ENCODE measurements around the gene UPK3A. TPM values are rescaled to one million over a fixed set of nuclear protein-coding genes. Genes with fewer than 3 reads are reported as not detected.
A peak's percentile ranks its signal among the peaks of the same experiment; 100 is the strongest.

UPK3A gene
- polyA plus RNA-seq, 1 donor from 2014 or later = not detected

- Histone ChIP-seq H3K9me2 (ENCODE audit: insufficient read depth, low read length) (no peaks in the 10 kb centered on the region), H3K27me3 (ENCODE audit: insufficient read depth, low read depth, low read length) (no peaks in the 10 kb centered on the region), H3K9ac (ENCODE audit: low read length) (no peak overlapping the region), H4K20me1 (ENCODE audit: insufficient read depth) (no peaks in the 10 kb centered on the region), H3F3A (ENCODE audit: insufficient read depth, low read length, poor library complexity, severe bottlenecking) (no peaks in the 10 kb centered on the region), H3K27ac (ENCODE audit: low read length) (no peak overlapping the region), H3K79me2 (replicated peaks; ENCODE audit: insufficient read depth, low read length) (peaks cover 3% of the 10 kb centered on the region), H2AFZ (ENCODE audit: low read depth, low read length) (no peak overlapping the region), H3K4me2 (ENCODE audit: low read length) (no peak overlapping the region), H3K36me3 (ENCODE audit: insufficient read depth, low read length) (no peaks in the 10 kb centered on the region), H3K9me3 (ENCODE audit: low read length) (no peaks in the 10 kb centered on the region), H3K4me3 (ENCODE audit: low read length) (no peak overlapping the region)
- TF ChIP-seq POLR2AphosphoS5 (IDR thresholded peaks at IDR 0.05) (no peak), MXI1 (conservative IDR thresholded peaks at IDR 0.05; ENCODE audit: poor library complexity, severe bottlenecking) (no peak), EP300 (conservative IDR thresholded peaks at IDR 0.05; ENCODE audit: poor library complexity, severe bottlenecking) (no peak), SMC3 (conservative IDR thresholded peaks at IDR 0.05; ENCODE audit: poor library complexity) (no peak), RAD21 (conservative IDR thresholded peaks at IDR 0.05) (no peak), EZH2 (IDR thresholded peaks at IDR 0.05; ENCODE audit: borderline replicate concordance, insufficient read depth, low read length, poor library complexity, severe bottlenecking) (no peak), TAF1 (IDR thresholded peaks at IDR 0.05; ENCODE audit: low read depth) (no peak)
- TF ChIP-seq, protein P1, sequence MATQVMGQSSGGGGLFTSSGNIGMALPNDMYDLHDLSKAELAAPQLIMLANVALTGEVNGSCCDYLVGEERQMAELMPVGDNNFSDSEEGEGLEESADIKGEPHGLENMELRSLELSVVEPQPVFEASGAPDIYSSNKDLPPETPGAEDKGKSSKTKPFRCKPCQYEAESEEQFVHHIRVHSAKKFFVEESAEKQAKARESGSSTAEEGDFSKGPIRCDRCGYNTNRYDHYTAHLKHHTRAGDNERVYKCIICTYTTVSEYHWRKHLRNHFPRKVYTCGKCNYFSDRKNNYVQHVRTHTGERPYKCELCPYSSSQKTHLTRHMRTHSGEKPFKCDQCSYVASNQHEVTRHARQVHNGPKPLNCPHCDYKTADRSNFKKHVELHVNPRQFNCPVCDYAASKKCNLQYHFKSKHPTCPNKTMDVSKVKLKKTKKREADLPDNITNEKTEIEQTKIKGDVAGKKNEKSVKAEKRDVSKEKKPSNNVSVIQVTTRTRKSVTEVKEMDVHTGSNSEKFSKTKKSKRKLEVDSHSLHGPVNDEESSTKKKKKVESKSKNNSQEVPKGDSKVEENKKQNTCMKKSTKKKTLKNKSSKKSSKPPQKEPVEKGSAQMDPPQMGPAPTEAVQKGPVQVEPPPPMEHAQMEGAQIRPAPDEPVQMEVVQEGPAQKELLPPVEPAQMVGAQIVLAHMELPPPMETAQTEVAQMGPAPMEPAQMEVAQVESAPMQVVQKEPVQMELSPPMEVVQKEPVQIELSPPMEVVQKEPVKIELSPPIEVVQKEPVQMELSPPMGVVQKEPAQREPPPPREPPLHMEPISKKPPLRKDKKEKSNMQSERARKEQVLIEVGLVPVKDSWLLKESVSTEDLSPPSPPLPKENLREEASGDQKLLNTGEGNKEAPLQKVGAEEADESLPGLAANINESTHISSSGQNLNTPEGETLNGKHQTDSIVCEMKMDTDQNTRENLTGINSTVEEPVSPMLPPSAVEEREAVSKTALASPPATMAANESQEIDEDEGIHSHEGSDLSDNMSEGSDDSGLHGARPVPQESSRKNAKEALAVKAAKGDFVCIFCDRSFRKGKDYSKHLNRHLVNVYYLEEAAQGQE (IDR thresholded peaks at IDR 0.05; ENCODE audit: borderline replicate concordance) = no peak
- TF ChIP-seq, protein P2, sequence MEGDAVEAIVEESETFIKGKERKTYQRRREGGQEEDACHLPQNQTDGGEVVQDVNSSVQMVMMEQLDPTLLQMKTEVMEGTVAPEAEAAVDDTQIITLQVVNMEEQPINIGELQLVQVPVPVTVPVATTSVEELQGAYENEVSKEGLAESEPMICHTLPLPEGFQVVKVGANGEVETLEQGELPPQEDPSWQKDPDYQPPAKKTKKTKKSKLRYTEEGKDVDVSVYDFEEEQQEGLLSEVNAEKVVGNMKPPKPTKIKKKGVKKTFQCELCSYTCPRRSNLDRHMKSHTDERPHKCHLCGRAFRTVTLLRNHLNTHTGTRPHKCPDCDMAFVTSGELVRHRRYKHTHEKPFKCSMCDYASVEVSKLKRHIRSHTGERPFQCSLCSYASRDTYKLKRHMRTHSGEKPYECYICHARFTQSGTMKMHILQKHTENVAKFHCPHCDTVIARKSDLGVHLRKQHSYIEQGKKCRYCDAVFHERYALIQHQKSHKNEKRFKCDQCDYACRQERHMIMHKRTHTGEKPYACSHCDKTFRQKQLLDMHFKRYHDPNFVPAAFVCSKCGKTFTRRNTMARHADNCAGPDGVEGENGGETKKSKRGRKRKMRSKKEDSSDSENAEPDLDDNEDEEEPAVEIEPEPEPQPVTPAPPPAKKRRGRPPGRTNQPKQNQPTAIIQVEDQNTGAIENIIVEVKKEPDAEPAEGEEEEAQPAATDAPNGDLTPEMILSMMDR (IDR thresholded peaks at IDR 0.05; ENCODE audit: poor library complexity, severe bottlenecking) = no peak
Measured at GRCh38 chr22:45308391-45308956, 23.7 kb downstream of the UPK3A start.

- no peaks in the 10 kb centered on the region for H3K27me3 ChIP-seq (ENCODE audit: insufficient read depth, low read depth, low read length)
- H3K9me2 ChIP-seq (ENCODE audit: insufficient read depth, low read length) = no peaks in the 10 kb centered on the region
- no peaks in the 10 kb centered on the region for H3K9me3 ChIP-seq (ENCODE audit: low read length)
- H2AFZ ChIP-seq (ENCODE audit: low read depth, low read length) = peak overlapping the region; percentile 97
- TF ChIP-seq POLR2AphosphoS5 (IDR thresholded peaks at IDR 0.05) (no peak), SMC3 (conservative IDR thresholded peaks at IDR 0.05; ENCODE audit: poor library complexity) (no peak), EZH2 (IDR thresholded peaks at IDR 0.05; ENCODE audit: borderline replicate concordance, insufficient read depth, low read length, poor library complexity, severe bottlenecking) (no peak), RAD21 (conservative IDR thresholded peaks at IDR 0.05) (no peak), MXI1 (conservative IDR thresholded peaks at IDR 0.05; ENCODE audit: poor library complexity, severe bottlenecking) (no peak), EP300 (conservative IDR thresholded peaks at IDR 0.05; ENCODE audit: poor library complexity, severe bottlenecking) (no peak), TAF1 (IDR thresholded peaks at IDR 0.05; ENCODE audit: low read depth) (no peak)
- TF ChIP-seq, protein P1 (IDR thresholded peaks at IDR 0.05; ENCODE audit: borderline replicate concordance) = no peak
- TF ChIP-seq, protein P2 (IDR thresholded peaks at IDR 0.05; ENCODE audit: poor library complexity, severe bottlenecking) = no peak
- H3K4me2 ChIP-seq (ENCODE audit: low read length) = peak overlapping the region; percentile 74
- peak overlapping the region; percentile 92 for H3K4me3 ChIP-seq (ENCODE audit: low read length)
- no peaks in the 10 kb centered on the region for H3F3A ChIP-seq (ENCODE audit: insufficient read depth, low read length, poor library complexity, severe bottlenecking)
- H3K79me2 ChIP-seq (replicated peaks; ENCODE audit: insufficient read depth, low read length) = peaks cover 3% of the 10 kb centered on the region
- no peaks in the 10 kb centered on the region for H4K20me1 ChIP-seq (ENCODE audit: insufficient read depth)
- peak overlapping the region; percentile 69 for H3K9ac ChIP-seq (ENCODE audit: low read length)
- no peaks in the 10 kb centered on the region for H3K36me3 ChIP-seq (ENCODE audit: insufficient read depth, low read length)
- peak overlapping the region; percentile 59 for H3K27ac ChIP-seq (ENCODE audit: low read length)
Measured at GRCh38 chr22:45308957-45309421, 24.2 kb downstream of the UPK3A start.

All from neural cell (in vitro differentiated cells).